ENCODE data around the gene AIP.

AIP gene

GRCh38 chr11:67493548-67494370 lies 10.9 kb downstream of the AIP start:
- DNase-seq (ENCODE audit: low read depth), result no peak
- no peak overlapping the region for H3K4me3 ChIP-seq (ENCODE audit: low read length)
- TF ChIP-seq CTCF (conservative IDR thresholded peaks at IDR 0.05; ENCODE audit: low read length), result no peak

GRCh38 chr11:67494371-67495233 lies 11.8 kb downstream of the AIP start:
- no peak for TF ChIP-seq CTCF (conservative IDR thresholded peaks at IDR 0.05; ENCODE audit: low read length)
- no peak for DNase-seq (ENCODE audit: low read depth)
- no peak overlapping the region for H3K4me3 ChIP-seq (ENCODE audit: low read length)

GRCh38 chr11:67495234-67496005 lies 12.6 kb downstream of the AIP start:
- TF ChIP-seq CTCF (conservative IDR thresholded peaks at IDR 0.05; ENCODE audit: low read length), result no peak
- H3K4me3 ChIP-seq (ENCODE audit: low read length), result no peak overlapping the region
- no peak for DNase-seq (ENCODE audit: low read depth)

GRCh38 chr11:67496113-67496512 lies 13.3 kb downstream of the AIP start:
- TF ChIP-seq CTCF (conservative IDR thresholded peaks at IDR 0.05; ENCODE audit: low read length), result no peak
- no peak for DNase-seq (ENCODE audit: low read depth)
- no peak overlapping the region for H3K4me3 ChIP-seq (ENCODE audit: low read length)

- no peak for TF ChIP-seq CTCF (conservative IDR thresholded peaks at IDR 0.05; ENCODE audit: low read length)
- DNase-seq (ENCODE audit: low read depth), result no peak
Measured at GRCh38 chr11:67497656-67498291, 14.9 kb downstream of the AIP start.

GRCh38 chr11:67498544-67498972 lies 15.7 kb downstream of the AIP start:
- no peak overlapping the region for H3K4me3 ChIP-seq (ENCODE audit: low read length)
- DNase-seq (ENCODE audit: low read depth), result no peak
- no peak for TF ChIP-seq CTCF (conservative IDR thresholded peaks at IDR 0.05; ENCODE audit: low read length)

More at GRCh38 chr11:67497656-67498291, 14.9 kb downstream of the AIP start:
- H3K4me3 ChIP-seq (ENCODE audit: low read length), result no peak overlapping the region
